ENCODE results near the gene GAPDHS. TPM values are rescaled to one million over a fixed set of nuclear protein-coding genes. Genes with fewer than 3 reads are reported as not detected.

The GAPDHS gene
- total RNA-seq, 1 donor from 2014 or later = not detected

DNA sequence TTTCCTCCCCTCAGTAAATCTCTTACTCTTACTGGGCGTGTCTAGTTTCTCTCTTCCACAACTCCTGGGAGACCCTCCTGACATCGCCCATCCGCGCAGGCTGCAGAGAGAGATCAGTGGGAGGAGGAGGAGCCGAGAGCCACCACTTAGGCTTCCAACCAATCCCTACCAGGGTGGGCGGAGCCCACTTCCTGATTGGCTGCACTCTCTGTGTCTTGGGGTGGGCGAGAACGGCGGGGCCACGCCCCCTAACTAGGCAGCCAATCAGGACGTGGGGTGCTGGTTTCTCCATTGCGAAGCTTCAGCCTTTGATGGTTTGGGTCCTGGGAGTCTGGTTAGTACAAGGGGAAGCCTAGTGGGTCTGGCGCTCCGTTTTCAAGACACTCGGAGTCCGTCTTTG, 52.6 kb downstream of the GAPDHS start, which contains the start of gene PMIS2:
Gene PMIS2, plus strand, starts transcription at position 326 of the 400 bp plus-strand sequence. CDS start 87 bp downstream, outside the sequence.
- Mint-ChIP-seq H3K36me3 (ENCODE audit: low read depth, unreplicated experiment) (no peaks in the 10 kb centered on the region), H3K4me3 (ENCODE audit: unreplicated experiment) (no peak within 1 kb of the TSS), H3K4me1 (ENCODE audit: unreplicated experiment) (no peaks in the 10 kb centered on the region), H3K27ac (ENCODE audit: unreplicated experiment) (no peak within 1 kb of the TSS), H3K9me3 (ENCODE audit: unreplicated experiment) (no peaks in the 10 kb centered on the region), H3K27me3 (ENCODE audit: unreplicated experiment) (peaks cover 3% of the 10 kb centered on the region)
- no peak for DNase-seq (ENCODE audit: low spot score)
- TF ChIP-seq, protein P1, sequence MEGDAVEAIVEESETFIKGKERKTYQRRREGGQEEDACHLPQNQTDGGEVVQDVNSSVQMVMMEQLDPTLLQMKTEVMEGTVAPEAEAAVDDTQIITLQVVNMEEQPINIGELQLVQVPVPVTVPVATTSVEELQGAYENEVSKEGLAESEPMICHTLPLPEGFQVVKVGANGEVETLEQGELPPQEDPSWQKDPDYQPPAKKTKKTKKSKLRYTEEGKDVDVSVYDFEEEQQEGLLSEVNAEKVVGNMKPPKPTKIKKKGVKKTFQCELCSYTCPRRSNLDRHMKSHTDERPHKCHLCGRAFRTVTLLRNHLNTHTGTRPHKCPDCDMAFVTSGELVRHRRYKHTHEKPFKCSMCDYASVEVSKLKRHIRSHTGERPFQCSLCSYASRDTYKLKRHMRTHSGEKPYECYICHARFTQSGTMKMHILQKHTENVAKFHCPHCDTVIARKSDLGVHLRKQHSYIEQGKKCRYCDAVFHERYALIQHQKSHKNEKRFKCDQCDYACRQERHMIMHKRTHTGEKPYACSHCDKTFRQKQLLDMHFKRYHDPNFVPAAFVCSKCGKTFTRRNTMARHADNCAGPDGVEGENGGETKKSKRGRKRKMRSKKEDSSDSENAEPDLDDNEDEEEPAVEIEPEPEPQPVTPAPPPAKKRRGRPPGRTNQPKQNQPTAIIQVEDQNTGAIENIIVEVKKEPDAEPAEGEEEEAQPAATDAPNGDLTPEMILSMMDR (IDR thresholded peaks at IDR 0.05; ENCODE audit: unreplicated experiment) = no peak

- H3K36me3 Mint-ChIP-seq (ENCODE audit: low read depth, unreplicated experiment) = no peaks in the 10 kb centered on the region
- TF ChIP-seq, protein P1 (IDR thresholded peaks at IDR 0.05; ENCODE audit: unreplicated experiment) = no peak
- DNase-seq (ENCODE audit: low spot score) = no peak
- H3K4me3 Mint-ChIP-seq (ENCODE audit: unreplicated experiment) = no peak overlapping the region
- no peak overlapping the region for H3K27ac Mint-ChIP-seq (ENCODE audit: unreplicated experiment)
- no peaks in the 10 kb centered on the region for H3K9me3 Mint-ChIP-seq (ENCODE audit: unreplicated experiment)
- H3K4me1 Mint-ChIP-seq (ENCODE audit: unreplicated experiment) = no peaks in the 10 kb centered on the region
- H3K27me3 Mint-ChIP-seq (ENCODE audit: unreplicated experiment) = peaks cover 3% of the 10 kb centered on the region
Observed at GRCh38 chr19:35587321-35587720, 54.1 kb downstream of the GAPDHS start.

- no peaks in the 10 kb centered on the region for H3K9me3 Mint-ChIP-seq (ENCODE audit: unreplicated experiment)
- H3K36me3 Mint-ChIP-seq (ENCODE audit: low read depth, unreplicated experiment) = no peaks in the 10 kb centered on the region
- no peak overlapping the region for H3K4me3 Mint-ChIP-seq (ENCODE audit: unreplicated experiment)
- TF ChIP-seq, protein P1 (IDR thresholded peaks at IDR 0.05; ENCODE audit: unreplicated experiment) = no peak
- H3K27me3 Mint-ChIP-seq (ENCODE audit: unreplicated experiment) = peaks cover 2% of the 10 kb centered on the region
- H3K27ac Mint-ChIP-seq (ENCODE audit: unreplicated experiment) = no peak overlapping the region
- no peaks in the 10 kb centered on the region for H3K4me1 Mint-ChIP-seq (ENCODE audit: unreplicated experiment)
- no peak for DNase-seq (ENCODE audit: low spot score)
Observed at GRCh38 chr19:35590875-35591274, 57.6 kb downstream of the GAPDHS start.

DNA sequence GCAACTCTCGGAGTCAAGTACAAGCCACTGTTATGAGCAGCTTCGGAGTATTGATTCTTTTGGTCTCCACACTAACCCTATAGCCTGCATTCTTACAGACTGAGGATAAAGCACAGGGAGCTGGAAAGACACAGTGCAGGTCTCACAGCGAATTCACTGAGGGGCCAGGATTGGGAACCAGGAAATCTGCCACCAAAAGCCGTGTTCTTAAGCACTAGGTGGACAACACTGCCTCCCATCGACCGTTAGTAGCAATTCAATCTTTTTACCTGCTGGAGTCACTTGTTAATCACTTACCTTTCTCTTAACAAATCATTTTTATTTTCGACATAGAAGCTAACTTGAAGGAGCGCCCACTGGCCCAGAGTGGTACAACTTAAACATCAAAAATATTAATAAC, 59.0 kb downstream of the GAPDHS start:
- Mint-ChIP-seq H3K4me1 (ENCODE audit: unreplicated experiment) (no peaks in the 10 kb centered on the region), H3K27ac (ENCODE audit: unreplicated experiment) (no peak overlapping the region), H3K36me3 (ENCODE audit: low read depth, unreplicated experiment) (no peaks in the 10 kb centered on the region), H3K4me3 (ENCODE audit: unreplicated experiment) (no peak overlapping the region), H3K27me3 (ENCODE audit: unreplicated experiment) (peaks cover 2% of the 10 kb centered on the region), H3K9me3 (ENCODE audit: unreplicated experiment) (no peaks in the 10 kb centered on the region)
- peak; percentile 16 for DNase-seq (ENCODE audit: low spot score)
- TF ChIP-seq, protein P1 (IDR thresholded peaks at IDR 0.05; ENCODE audit: unreplicated experiment) = no peak

Other genes with a start within 250 kb of the GAPDHS start
- not detected for gene MAG, start 241.3 kb upstream of the GAPDHS start, total RNA-seq (ENCODE audit: unreplicated experiment)
- not detected for gene CD22, start 204.3 kb upstream of the GAPDHS start, total RNA-seq (ENCODE audit: unreplicated experiment)
- not detected for gene FFAR1, start 185.6 kb upstream of the GAPDHS start, total RNA-seq (ENCODE audit: unreplicated experiment)
- not detected for gene FFAR3, start 175.0 kb upstream of the GAPDHS start, total RNA-seq (ENCODE audit: unreplicated experiment)
- not detected for gene GPR42, start 162.4 kb upstream of the GAPDHS start, total RNA-seq (ENCODE audit: unreplicated experiment)
- gene FFAR2, start 85.2 kb upstream of the GAPDHS start, total RNA-seq (ENCODE audit: unreplicated experiment) = 0.46 TPM
- not detected for gene KRTDAP, start 43.0 kb upstream of the GAPDHS start, total RNA-seq (ENCODE audit: unreplicated experiment)
- 56.9 TPM for gene DMKN, start 19.8 kb upstream of the GAPDHS start, total RNA-seq (ENCODE audit: unreplicated experiment)
- gene SBSN, start 5.1 kb upstream of the GAPDHS start, total RNA-seq (ENCODE audit: unreplicated experiment) = 0.18 TPM
- 62.0 TPM for gene TMEM147, start 12.2 kb downstream of the GAPDHS start, total RNA-seq (ENCODE audit: unreplicated experiment)
- not detected for gene ATP4A, start 30.2 kb downstream of the GAPDHS start, total RNA-seq (ENCODE audit: unreplicated experiment)
- not detected for gene PMIS2, start 52.7 kb downstream of the GAPDHS start, total RNA-seq (ENCODE audit: unreplicated experiment)
- gene HAUS5, start 79.3 kb downstream of the GAPDHS start, total RNA-seq (ENCODE audit: unreplicated experiment) = 30.2 TPM
- gene RBM42, start 95.6 kb downstream of the GAPDHS start, total RNA-seq (ENCODE audit: unreplicated experiment) = 116 TPM
- gene ETV2, start 108.3 kb downstream of the GAPDHS start, total RNA-seq (ENCODE audit: unreplicated experiment) = 1,894 TPM
- gene COX6B1, start 114.9 kb downstream of the GAPDHS start, total RNA-seq (ENCODE audit: unreplicated experiment) = 428 TPM
- not detected for gene UPK1A, start 133.1 kb downstream of the GAPDHS start, total RNA-seq (ENCODE audit: unreplicated experiment)
- gene ZBTB32, start 171.1 kb downstream of the GAPDHS start, total RNA-seq (ENCODE audit: unreplicated experiment) = not detected
- gene KMT2B, start 184.5 kb downstream of the GAPDHS start, total RNA-seq (ENCODE audit: unreplicated experiment) = 51.7 TPM
- gene IGFLR1, start 209.0 kb downstream of the GAPDHS start, total RNA-seq (ENCODE audit: unreplicated experiment) = 3.2 TPM
- 12.0 TPM for gene U2AF1L4, start 212.0 kb downstream of the GAPDHS start, total RNA-seq (ENCODE audit: unreplicated experiment)
- 99.0 TPM for gene PSENEN, start 212.2 kb downstream of the GAPDHS start, total RNA-seq (ENCODE audit: unreplicated experiment)
- 9.0 TPM for gene LIN37, start 215.1 kb downstream of the GAPDHS start, total RNA-seq (ENCODE audit: unreplicated experiment)
- not detected for gene HSPB6, start 223.6 kb downstream of the GAPDHS start, total RNA-seq (ENCODE audit: unreplicated experiment)
- gene PROSER3, start 224.7 kb downstream of the GAPDHS start, total RNA-seq (ENCODE audit: unreplicated experiment) = 15.0 TPM
- 8.5 TPM for gene ARHGAP33, start 242.1 kb downstream of the GAPDHS start, total RNA-seq (ENCODE audit: unreplicated experiment)

Measured in endothelial cell (in vitro differentiated cells).